GM12873 (cell line): ENCODE measurements around the gene ARID5A.

Experiments
- TF ChIP-seq, protein P1 (sequence below): IDR thresholded peaks from 2 replicates; pipeline ENCODE4 v1.5.1; 2012; ENCODE audit warnings: low read depth, mild to moderate bottlenecking, moderate library complexity, low read length, control low read depth; ENCODE audit not compliant: insufficient read depth; ENCODE audit errors: missing control alignments

The ARID5A gene

DNA sequence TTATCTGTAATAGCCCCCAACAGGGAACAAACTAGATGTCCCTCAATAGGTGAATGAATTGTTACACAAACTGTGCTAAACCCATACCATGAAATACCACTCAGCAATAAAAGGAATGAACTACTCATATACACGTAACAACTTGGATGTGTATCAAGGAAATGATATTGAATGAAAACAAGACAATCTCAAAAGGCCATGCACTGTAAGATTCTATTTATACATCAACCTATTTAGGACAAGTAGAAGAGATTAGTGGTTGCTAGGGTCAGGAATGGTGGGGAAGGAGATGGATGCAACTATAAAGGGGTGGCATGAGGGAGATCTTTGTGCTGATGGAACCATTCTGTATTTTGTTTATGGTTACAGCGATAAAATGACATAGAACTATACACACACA, 54.5 kb downstream of the ARID5A start:
- TF ChIP-seq, protein P1, sequence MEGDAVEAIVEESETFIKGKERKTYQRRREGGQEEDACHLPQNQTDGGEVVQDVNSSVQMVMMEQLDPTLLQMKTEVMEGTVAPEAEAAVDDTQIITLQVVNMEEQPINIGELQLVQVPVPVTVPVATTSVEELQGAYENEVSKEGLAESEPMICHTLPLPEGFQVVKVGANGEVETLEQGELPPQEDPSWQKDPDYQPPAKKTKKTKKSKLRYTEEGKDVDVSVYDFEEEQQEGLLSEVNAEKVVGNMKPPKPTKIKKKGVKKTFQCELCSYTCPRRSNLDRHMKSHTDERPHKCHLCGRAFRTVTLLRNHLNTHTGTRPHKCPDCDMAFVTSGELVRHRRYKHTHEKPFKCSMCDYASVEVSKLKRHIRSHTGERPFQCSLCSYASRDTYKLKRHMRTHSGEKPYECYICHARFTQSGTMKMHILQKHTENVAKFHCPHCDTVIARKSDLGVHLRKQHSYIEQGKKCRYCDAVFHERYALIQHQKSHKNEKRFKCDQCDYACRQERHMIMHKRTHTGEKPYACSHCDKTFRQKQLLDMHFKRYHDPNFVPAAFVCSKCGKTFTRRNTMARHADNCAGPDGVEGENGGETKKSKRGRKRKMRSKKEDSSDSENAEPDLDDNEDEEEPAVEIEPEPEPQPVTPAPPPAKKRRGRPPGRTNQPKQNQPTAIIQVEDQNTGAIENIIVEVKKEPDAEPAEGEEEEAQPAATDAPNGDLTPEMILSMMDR = no peak

GRCh38 chr2:96591494-96591893, 54.9 kb downstream of the ARID5A start:
- TF ChIP-seq, protein P1 = no peak

- TF ChIP-seq, protein P1 = no peak
Measured at GRCh38 chr2:96594282-96594681, 57.7 kb downstream of the ARID5A start.

DNA sequence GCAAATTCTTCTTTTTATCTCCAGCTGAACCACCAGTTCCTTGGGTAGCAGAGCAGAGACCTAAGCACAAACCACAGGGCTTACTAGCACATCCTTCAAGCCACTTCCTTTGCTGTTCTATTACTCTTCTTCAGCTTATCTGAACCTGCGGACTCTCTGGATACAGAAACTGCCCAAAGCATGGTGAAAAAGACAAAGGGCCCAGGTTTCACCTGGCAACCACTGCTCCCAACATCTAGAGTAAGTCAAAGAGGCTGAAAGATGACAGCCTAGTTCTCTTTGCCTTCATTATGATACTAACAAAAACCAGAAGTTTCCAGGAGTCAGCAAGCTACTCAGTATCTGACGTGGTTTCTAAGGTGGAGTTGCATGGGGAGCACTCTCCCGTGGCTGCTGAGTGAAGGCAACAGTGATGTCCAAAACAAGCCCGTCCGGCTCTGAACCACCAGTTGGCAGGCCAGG, 58.2 kb downstream of the ARID5A start:
- TF ChIP-seq, protein P1 = no peak

DNA sequence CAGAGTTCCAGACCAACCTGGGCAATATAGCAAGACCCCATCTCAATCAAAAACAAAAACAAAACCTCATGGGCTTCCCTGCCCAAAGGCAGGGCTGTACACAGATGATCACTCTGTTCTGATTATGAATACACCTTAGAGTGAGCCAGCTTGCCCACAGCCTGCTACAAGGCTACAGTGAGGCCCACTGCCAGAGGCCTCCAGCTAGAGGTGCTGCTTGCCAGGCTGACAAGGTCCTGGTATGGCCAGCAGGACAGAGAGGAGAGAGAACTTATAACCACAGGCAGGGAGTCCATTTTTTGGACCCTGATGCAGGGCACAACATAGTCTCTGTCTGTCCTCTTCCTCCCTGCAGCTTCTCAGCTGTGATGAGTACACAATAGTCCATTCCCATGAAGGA, 60.0 kb downstream of the ARID5A start:
- TF ChIP-seq, protein P1 = no peak

DNA sequence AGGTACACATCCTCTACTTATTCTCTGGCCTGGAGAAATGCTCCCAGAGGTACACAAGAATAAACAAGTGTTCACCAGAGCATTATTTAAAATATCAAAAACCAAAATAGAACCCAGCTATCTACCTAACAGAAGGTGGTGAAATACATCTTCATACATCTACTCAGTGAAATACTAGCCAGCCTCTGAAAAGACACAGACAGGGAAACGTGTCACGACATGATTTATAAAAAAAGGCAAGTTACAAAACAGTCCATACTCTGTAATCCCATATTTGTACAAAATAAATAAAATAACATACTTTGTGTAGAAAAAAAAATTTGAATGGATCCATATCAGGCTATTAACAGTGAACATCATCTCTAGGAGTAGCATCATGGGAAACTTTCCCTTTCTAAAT, 63.4 kb downstream of the ARID5A start:
- TF ChIP-seq, protein P1 = no peak

- TF ChIP-seq, protein P1 = no peak
Measured at GRCh38 chr2:96601382-96602292, 65.1 kb downstream of the ARID5A start.
